Adrenal gland (tissue), 12 donors: Measurements from ENCODE around the gene RALB. TPM values are rescaled to one million over a fixed set of nuclear protein-coding genes. Genes with fewer than 3 reads are reported as not detected.

ENCODE experiments used
- DNase-seq, 7 donors: peaks; one replicate each; pipeline ENCODE4 v3.0.0-alpha.2; 2019 to 2020
- H3K27ac ChIP-seq, 5 donors: fragments of 200-600 bp; sonication (generic) in 4 of 5; 1 replicate in 3 of 5; 2 replicates in 2 of 5; pipeline versions ENCODE4 v1.5.1 to v1.8.0; 2016 to 2020; ENCODE audit warnings: mild to moderate bottlenecking in 1 of 5
- H3K27me3 ChIP-seq: fragments of 200-600 bp; 2 replicates; pipeline ENCODE4 v1.8.0; 2021
- H3K36me3 ChIP-seq, 2 donors: fragments of 200-600 bp; replicated peaks in 1 of 2; 1 replicate in 1 of 2; 2 replicates in 1 of 2; pipeline versions ENCODE4 v1.5.1 to v1.8.0; 2018 to 2022
- H3K4me1 ChIP-seq, 2 donors: fragments of 200-600 bp; replicated peaks in 1 of 2; 1 replicate in 1 of 2; 2 replicates in 1 of 2; pipeline versions ENCODE4 v1.5.1 to v1.8.0; 2018 to 2021
- H3K4me3 ChIP-seq, 4 donors: fragments of 200-600 bp; sonication (generic) in 3 of 4; one replicate each; pipeline ENCODE4 v1.5.1; 2016 to 2018
- H3K9me3 ChIP-seq, 3 donors: fragments of 200-600 bp; sonication (generic) in 1 of 3; replicated peaks in 1 of 3; 1 replicate in 2 of 3; 2 replicates in 1 of 3; pipeline versions ENCODE4 v1.5.1 to v1.8.0; 2016 to 2021
- CTCF ChIP-seq, 6 experiments: fragments of 450-650 bp in 4 of 6; fragments of 200-600 bp in 2 of 6; sonication (generic) in 1 of 6; IDR thresholded peaks; 1 replicate in 5 of 6; 2 replicates in 1 of 6; pipeline versions ENCODE4 v1.5.1 to v1.8.0; 2016 to 2021; ENCODE audit warnings: antibody characterized with exemption in 6 of 6, mild to moderate bottlenecking in 2 of 6, moderate library complexity in 1 of 6
- POLR2A ChIP-seq, 2 donors: fragments of 450-650 bp; IDR thresholded peaks; one replicate each; pipeline ENCODE4 v1.6.1; 2017; ENCODE audit warnings: antibody characterized with exemption in 2 of 2, mild to moderate bottlenecking in 2 of 2, moderate library complexity in 1 of 2
- WGBS, 4 donors: extraction: QIAGEN DNeasy Blood & Tissue Kit in 2 of 4; methylation state at CpG; one replicate each; pipeline versions ENCODE4 v1.1.5 to v1.1.7; 2013 to 2017; 5-methylcytosine and 5-hydroxymethylcytosine counted together
- intact Hi-C, 2 donors: fragments of 100-400 bp; cut with DNase I; formaldehyde crosslinking; loops; one replicate each; pipeline versions ENCODE4 v1.14.1 to v1.15.0; 2022 to 2023
- polyA plus RNA-seq, 3 donors: library from polyadenylated mRNA; stranded (reverse); fragments of 200-250 nt in 2 of 3; fragments of 350-450 nt in 1 of 3; fragmentation: Illumina TruSeq in 1 of 3; extraction: RNeasy Lipid Tissue Mini Kit (QIAGEN cat#74804) in 1 of 3; gene quantifications; one replicate each; pipeline ENCODE4 v1.2.3, GENCODE V29; 2013 to 2014
- total RNA-seq, 9 donors: library from RNA; depleted of rRNA in 4 of 9; stranded (reverse); fragments of >200 nt in 4 of 9; fragments of 120-200 nt in 1 of 9; fragmentation: NEBNext Ultra II Directional in 1 of 9; extraction: Animal tissue kit (Norgen Biotek cat#: 25700) in 1 of 9; gene quantifications; one replicate each; pipeline versions ENCODE4 v1.1.0 to v1.2.4, GENCODE V29; 2013 to 2023
- donor health status: healthy with polysubstance abuse.
- donor health status: Bipolar disorder and iron deficiency.
- donor health status: DM: yes; HTN: yes; CAD: no.
- donor health status: DM: no; HTN: no; CAD: no.
- donor health status: DM: no; HTN: no; CAD: no.
- donor health status: DM: yes; HTN: yes; CAD: no.

Gene RALB
- total and polyA plus RNA-seq, 12 donors = 20.7 to 94.3 (median 51.6) TPM

DNA sequence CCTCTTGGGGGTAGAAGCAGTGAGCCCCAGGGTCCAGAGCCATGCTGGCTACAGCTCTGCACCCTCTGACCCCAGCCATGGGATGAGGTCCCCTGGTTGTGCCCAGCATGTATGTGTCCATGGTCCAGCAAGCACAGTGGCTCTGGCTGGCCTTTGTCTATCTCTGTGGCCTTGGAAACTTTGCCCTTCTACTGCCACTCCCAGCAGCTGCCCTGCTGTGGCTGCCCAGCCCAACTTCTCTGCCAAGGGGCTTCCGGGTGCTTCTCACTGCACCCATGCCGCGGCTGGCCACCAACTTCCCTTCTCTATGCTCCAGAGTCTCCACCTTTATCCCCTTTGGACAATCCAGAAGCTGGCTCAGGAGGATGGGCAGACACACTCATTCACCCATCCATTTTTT is 48.2 kb upstream of the RALB start:
- TF ChIP-seq POLR2A (IDR thresholded peaks at IDR 0.05) (no peak), CTCF (IDR thresholded peaks at IDR 0.05) (no peak)
- H3K27ac ChIP-seq = no peak overlapping the region
- intact Hi-C loops = no loop called here

GRCh38 chr2:120204945-120205670 is 47.5 kb upstream of the RALB start:
- no peak overlapping the region for H3K4me3 ChIP-seq
- no peaks in the 10 kb centered on the region for H3K9me3 ChIP-seq
- 87 to 95% (median 94%) methylated on average over 10 to 12 of the region's 12 CpGs for whole genome bisulfite sequencing, 4 donors
- no peaks in the 10 kb centered on the region for H3K27me3 ChIP-seq
- H3K36me3 ChIP-seq = no peaks in the 10 kb centered on the region
- intact Hi-C loops = no loop called here
- DNase-seq = peak in 1 of 7 donors; percentile 13
- H3K4me1 ChIP-seq = peaks cover 0 to 4% of the 10 kb centered on the region in 2 donors
- H3K27ac ChIP-seq = no peak overlapping the region
- TF ChIP-seq POLR2A (IDR thresholded peaks at IDR 0.05) = no peak
- TF ChIP-seq CTCF (IDR thresholded peaks at IDR 0.05) = no peak

More for the DNA sequence above, 48.2 kb upstream of the RALB start:
- no peak for DNase-seq
- WGBS, 4 donors = 60 to 84% (median 65%) methylated on average over 3 of the region's 3 CpGs
- Histone ChIP-seq H3K4me3 (no peak overlapping the region), H3K36me3 (no peaks in the 10 kb centered on the region), H3K27me3 (no peaks in the 10 kb centered on the region), H3K9me3 (no peaks in the 10 kb centered on the region), H3K4me1 (peaks cover 0 to 4% of the 10 kb centered on the region in 2 donors)

DNA sequence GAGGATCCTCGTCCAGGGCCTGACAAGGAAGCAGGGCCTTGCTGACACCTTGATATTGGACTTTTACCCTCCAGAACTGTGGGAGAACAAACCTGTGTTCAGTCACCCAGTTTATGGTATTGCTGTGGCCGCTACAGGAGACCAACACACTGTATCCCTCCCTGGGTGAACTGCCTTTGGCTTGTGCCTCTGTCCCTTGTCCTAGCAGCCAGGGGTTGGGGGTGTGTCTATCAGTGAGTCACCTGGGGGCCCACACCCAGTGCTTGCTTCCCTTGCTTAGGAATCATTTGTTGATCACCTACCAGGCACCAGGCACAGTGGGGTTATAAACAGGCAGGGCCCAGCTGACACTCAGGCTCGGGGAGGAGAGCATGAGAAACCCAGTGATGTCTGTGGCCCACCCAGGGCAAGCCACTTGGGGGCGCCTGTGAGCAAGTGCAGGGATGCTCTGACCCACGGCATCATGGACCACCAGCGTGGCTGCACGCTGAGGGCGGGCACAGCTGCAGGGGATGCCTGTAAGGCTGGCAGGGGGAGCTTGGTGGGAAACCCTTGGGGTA is 46.5 kb upstream of the RALB start:
- 80 to 100% (median 85%) methylated on average over 2 to 8 of the region's 8 CpGs for WGBS, 4 donors

More for the DNA sequence above, 46.5 kb upstream of the RALB start:
- TF ChIP-seq CTCF (IDR thresholded peaks at IDR 0.05) (peak in 4 of 6 experiments; percentile 23 to 45 (median 27)), POLR2A (IDR thresholded peaks at IDR 0.05) (no peak)
- intact Hi-C loops = no loop called here
- no peaks in the 10 kb centered on the region for H3K9me3 ChIP-seq
- peak in 1 of 7 donors; percentile 23 for DNase-seq
- H3K4me3 ChIP-seq = no peak overlapping the region
- no peaks in the 10 kb centered on the region for H3K27me3 ChIP-seq
- H3K36me3 ChIP-seq = no peaks in the 10 kb centered on the region
- no peak overlapping the region for H3K27ac ChIP-seq
- peaks cover 0 to 4% of the 10 kb centered on the region in 2 donors for H3K4me1 ChIP-seq
